Stimulated activated memory B cell treated with anti-CD40 and anti-IgM and Interleukin-4, amounts not matched to agents 10 μg/mL and 1 μg/mL and 100 μg/mL, for 72 hours (primary cell): Measurements from ENCODE around the gene SAFB.
A peak's percentile ranks its signal among the peaks of the same experiment; 100 is the strongest.

Experiments used
- ATAC-seq: fragments of 150-1000 bp; cut with Tn5 transposase; 2 replicates; pipeline ENCODE4 v1.10.0; 2021
- H3K27ac Mint-ChIP-seq: one replicate; pipeline ENCODE4 v1.8.0; 2022; ENCODE audit warnings: mild to moderate bottlenecking, mixed read lengths
- H3K27me3 Mint-ChIP-seq: one replicate; pipeline ENCODE4 v1.8.0; 2022; ENCODE audit warnings: mixed read lengths
- H3K36me3 Mint-ChIP-seq: one replicate; pipeline ENCODE4 v1.8.0; 2022; ENCODE audit warnings: mixed read lengths
- H3K4me1 Mint-ChIP-seq: one replicate; pipeline ENCODE4 v1.8.0; 2022; ENCODE audit warnings: mixed read lengths
- H3K4me3 Mint-ChIP-seq: one replicate; pipeline ENCODE4 v1.8.0; 2022; ENCODE audit warnings: mild to moderate bottlenecking, moderate library complexity, mixed read lengths
- H3K9me3 Mint-ChIP-seq: one replicate; pipeline ENCODE4 v1.8.0; 2022; ENCODE audit warnings: mixed read lengths

Gene SAFB

GRCh38 chr19:5612891-5613865 lies 9.7 kb upstream of the SAFB start:
- Mint-ChIP-seq H3K4me3 (no peak overlapping the region), H3K27me3 (no peaks in the 10 kb centered on the region), H3K9me3 (no peaks in the 10 kb centered on the region), H3K27ac (no peak overlapping the region), H3K36me3 (peaks cover 81% of the 10 kb centered on the region), H3K4me1 (peaks cover 12% of the 10 kb centered on the region)
- ATAC-seq = no peak

GRCh38 chr19:5615756-5616327 lies 7.0 kb upstream of the SAFB start:
- Mint-ChIP-seq H3K9me3 (no peaks in the 10 kb centered on the region), H3K27ac (no peak overlapping the region), H3K4me1 (peaks cover 25% of the 10 kb centered on the region), H3K27me3 (no peaks in the 10 kb centered on the region), H3K4me3 (no peak overlapping the region), H3K36me3 (peaks cover 68% of the 10 kb centered on the region)
- no peak for ATAC-seq

DNA sequence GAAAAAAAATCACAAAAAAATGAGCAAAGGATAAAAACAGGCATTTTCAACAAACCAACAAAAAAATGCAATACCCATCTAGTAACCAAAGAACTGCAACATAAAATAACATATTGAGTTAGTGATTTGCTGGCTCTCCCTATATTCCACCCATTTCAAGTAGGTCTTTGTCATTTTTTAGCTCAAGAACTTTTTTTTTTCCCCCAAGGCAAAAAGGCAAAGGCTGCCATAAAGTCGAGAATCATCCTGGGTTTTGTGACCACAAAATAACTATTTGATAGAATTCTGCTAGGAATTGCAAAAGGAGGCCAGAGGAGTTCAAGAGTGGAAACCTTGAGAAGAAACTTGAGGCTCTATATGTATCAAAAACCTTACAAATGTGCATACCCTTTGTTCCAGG lies 5.8 kb upstream of the SAFB start:
- no peaks in the 10 kb centered on the region for H3K9me3 Mint-ChIP-seq
- H3K4me1 Mint-ChIP-seq = peaks cover 35% of the 10 kb centered on the region
- no peak overlapping the region for H3K27ac Mint-ChIP-seq
- no peak overlapping the region for H3K4me3 Mint-ChIP-seq
- H3K27me3 Mint-ChIP-seq = no peaks in the 10 kb centered on the region
- ATAC-seq = no peak
- peaks cover 67% of the 10 kb centered on the region for H3K36me3 Mint-ChIP-seq

DNA sequence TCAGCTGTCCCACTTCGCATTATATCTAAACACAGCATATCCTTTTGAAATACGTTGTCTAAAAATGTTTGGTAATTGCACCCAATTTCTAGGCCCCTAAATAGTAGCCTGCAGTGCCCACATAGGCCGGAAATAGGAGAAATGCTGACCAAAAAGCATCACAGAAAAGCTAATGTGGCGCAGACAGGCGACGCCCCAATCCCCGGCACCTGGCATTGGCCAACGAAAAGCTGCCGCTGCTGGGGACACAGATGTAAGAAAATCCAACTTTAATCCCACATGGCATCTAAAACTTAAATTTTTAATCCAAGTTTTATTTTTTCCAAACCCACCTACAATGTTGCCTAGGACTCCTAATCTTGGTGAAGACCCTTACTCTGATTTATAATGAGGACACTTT lies 4.3 kb upstream of the SAFB start:
- peaks cover 28% of the 10 kb centered on the region for H3K4me1 Mint-ChIP-seq
- no peaks in the 10 kb centered on the region for H3K27me3 Mint-ChIP-seq
- H3K27ac Mint-ChIP-seq = no peak overlapping the region
- no peaks in the 10 kb centered on the region for H3K9me3 Mint-ChIP-seq
- peaks cover 60% of the 10 kb centered on the region for H3K36me3 Mint-ChIP-seq
- no peak for ATAC-seq
- H3K4me3 Mint-ChIP-seq = no peak overlapping the region

DNA sequence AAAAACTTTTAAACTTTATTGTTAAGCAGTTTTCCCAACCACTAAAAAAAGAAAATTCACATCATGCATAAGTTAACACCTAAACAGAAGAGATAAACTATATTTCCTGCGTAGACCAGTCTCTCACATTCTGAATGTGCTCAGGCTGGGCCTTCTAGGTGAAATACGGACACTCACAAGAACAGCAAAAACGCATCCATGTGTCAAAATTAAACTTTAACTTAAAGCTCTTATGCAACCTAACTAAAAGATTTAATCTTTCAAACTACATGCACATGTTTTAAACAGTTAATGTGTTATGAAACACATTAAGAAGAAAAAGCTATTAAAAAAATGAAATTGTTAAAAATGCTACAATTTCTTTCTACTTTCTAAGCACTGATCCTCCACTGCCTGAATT lies 2.9 kb upstream of the SAFB start:
- ATAC-seq = no peak
- Mint-ChIP-seq H3K27ac (no peak overlapping the region), H3K27me3 (no peaks in the 10 kb centered on the region), H3K9me3 (no peaks in the 10 kb centered on the region), H3K4me3 (no peak overlapping the region), H3K4me1 (peaks cover 37% of the 10 kb centered on the region), H3K36me3 (peaks cover 47% of the 10 kb centered on the region)

- H3K27me3 Mint-ChIP-seq = no peaks in the 10 kb centered on the region
- H3K4me3 Mint-ChIP-seq = peak overlapping the region; percentile 100
- H3K27ac Mint-ChIP-seq = peak overlapping the region; percentile 100
- H3K4me1 Mint-ChIP-seq = peaks cover 52% of the 10 kb centered on the region
- H3K36me3 Mint-ChIP-seq = peaks cover 48% of the 10 kb centered on the region
- no peaks in the 10 kb centered on the region for H3K9me3 Mint-ChIP-seq
- no peak for ATAC-seq
Measured at GRCh38 chr19:5621311-5621944, 1.5 kb upstream of the SAFB start.

- H3K9me3 Mint-ChIP-seq = no peaks in the 10 kb centered on the region
- H3K27ac Mint-ChIP-seq = peak overlapping the region; percentile 100
- H3K4me1 Mint-ChIP-seq = peaks cover 56% of the 10 kb centered on the region
- no peaks in the 10 kb centered on the region for H3K27me3 Mint-ChIP-seq
- peaks cover 46% of the 10 kb centered on the region for H3K36me3 Mint-ChIP-seq
- H3K4me3 Mint-ChIP-seq = peak overlapping the region; percentile 100
- ATAC-seq = no peak
Measured at GRCh38 chr19:5621945-5622464, 878 bp upstream of the SAFB start.

DNA sequence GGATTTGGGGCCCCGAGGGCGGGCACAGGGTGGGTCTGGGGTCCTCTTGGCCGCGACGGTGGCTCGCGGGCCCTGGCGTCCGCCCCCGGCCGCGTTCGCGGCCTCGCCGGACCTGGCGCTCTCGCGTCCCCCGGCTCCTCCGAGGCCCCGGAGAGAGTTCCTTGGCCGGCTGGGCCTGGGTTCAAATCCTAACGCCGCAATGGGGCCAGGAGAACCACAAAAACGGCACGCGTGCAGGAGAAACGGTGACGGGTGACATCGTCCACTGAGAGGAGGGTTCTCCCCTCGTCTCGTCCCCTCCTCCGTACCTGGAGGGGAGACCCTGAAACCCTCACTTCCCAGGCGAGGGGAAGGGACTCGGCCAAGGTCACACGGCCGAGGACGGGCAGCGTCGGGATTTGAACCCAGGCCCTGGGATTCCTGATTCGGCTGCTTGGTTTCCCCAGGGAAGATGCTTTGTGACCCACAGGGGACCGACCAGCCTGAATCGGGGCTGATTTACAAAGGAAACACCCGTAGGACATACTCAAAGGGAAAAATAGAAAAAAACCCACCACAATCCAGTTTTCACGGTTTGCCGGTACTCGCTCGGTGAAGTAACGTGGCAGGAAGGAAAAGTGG lies 624 bp downstream of the SAFB start:
- Mint-ChIP-seq H3K27ac (peak overlapping the region; percentile 100), H3K27me3 (no peaks in the 10 kb centered on the region), H3K4me3 (peak overlapping the region; percentile 100), H3K36me3 (peaks cover 49% of the 10 kb centered on the region), H3K9me3 (no peaks in the 10 kb centered on the region), H3K4me1 (peaks cover 70% of the 10 kb centered on the region)
- ATAC-seq = peak; percentile 10

GRCh38 chr19:5624018-5624663 lies 1.3 kb downstream of the SAFB start:
- no peak for ATAC-seq
- H3K27ac Mint-ChIP-seq = peak overlapping the region; percentile 100
- H3K9me3 Mint-ChIP-seq = no peaks in the 10 kb centered on the region
- peaks cover 55% of the 10 kb centered on the region for H3K36me3 Mint-ChIP-seq
- H3K4me3 Mint-ChIP-seq = peak overlapping the region; percentile 100
- H3K27me3 Mint-ChIP-seq = no peaks in the 10 kb centered on the region
- H3K4me1 Mint-ChIP-seq = peaks cover 72% of the 10 kb centered on the region

DNA sequence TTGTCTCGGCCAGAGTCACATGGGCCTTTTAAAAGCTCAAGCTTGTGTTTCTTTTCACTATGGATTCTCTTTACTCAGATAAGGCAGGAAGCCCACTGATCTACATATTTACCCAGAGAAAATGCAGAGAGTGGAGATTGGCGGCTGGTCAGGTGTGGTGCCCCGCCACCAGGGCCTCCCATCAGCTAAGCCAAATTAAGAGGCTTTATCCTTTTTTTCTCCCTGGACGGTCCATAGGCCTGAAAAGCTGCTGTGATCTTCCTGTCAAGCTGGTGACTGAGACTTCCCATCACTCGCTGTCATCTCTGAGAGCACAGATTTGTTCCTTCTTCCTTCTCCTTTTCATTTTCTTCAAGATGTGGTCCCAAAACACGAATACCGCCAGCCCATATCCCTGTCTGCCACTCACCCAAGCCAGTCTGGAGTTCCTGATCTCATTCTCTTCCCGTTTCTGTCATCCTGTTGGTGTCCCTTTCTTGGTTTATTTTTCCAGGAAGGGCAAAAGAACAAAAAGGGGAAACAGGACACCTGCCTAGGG lies 1.9 kb downstream of the SAFB start:
- no peaks in the 10 kb centered on the region for H3K9me3 Mint-ChIP-seq
- ATAC-seq = no peak

DNA sequence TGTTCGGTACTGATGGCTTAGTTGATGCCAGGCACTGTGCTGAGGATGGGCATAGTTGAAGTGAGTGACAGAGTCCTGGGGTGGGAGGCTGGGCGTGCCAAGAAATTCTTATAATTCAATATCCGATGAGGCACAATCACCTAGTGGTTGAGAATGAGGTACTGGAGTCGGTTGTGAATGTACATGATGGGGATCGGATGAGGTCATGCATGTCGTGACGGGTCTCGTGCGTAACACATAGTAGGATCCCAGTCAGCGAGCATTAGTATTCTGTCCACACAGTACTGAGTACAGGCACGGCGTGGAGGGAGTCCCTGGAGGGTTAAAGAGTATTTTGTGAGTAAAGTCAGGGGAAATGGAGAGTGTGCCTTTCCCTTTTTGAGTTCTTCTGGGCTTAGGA lies 2.8 kb downstream of the SAFB start:
- Mint-ChIP-seq H3K4me3 (peak overlapping the region; percentile 100), H3K9me3 (no peaks in the 10 kb centered on the region), H3K36me3 (peaks cover 52% of the 10 kb centered on the region), H3K27ac (peak overlapping the region; percentile 100), H3K4me1 (peaks cover 63% of the 10 kb centered on the region), H3K27me3 (no peaks in the 10 kb centered on the region)
- ATAC-seq = no peak

More for the DNA sequence above, 1.9 kb downstream of the SAFB start:
- Mint-ChIP-seq H3K4me1 (peaks cover 71% of the 10 kb centered on the region), H3K36me3 (peaks cover 57% of the 10 kb centered on the region), H3K27ac (peak overlapping the region; percentile 100), H3K27me3 (no peaks in the 10 kb centered on the region), H3K4me3 (peak overlapping the region; percentile 100)

- peak overlapping the region; percentile 76 for H3K27ac Mint-ChIP-seq
- H3K27me3 Mint-ChIP-seq = no peaks in the 10 kb centered on the region
Measured at GRCh38 chr19:5627395-5627904, 4.6 kb downstream of the SAFB start.

GRCh38 chr19:5628461-5628860 lies 5.6 kb downstream of the SAFB start:
- H3K4me3 Mint-ChIP-seq = peak overlapping the region; percentile 52
- peaks cover 52% of the 10 kb centered on the region for H3K36me3 Mint-ChIP-seq
- H3K9me3 Mint-ChIP-seq = no peaks in the 10 kb centered on the region
- peaks cover 76% of the 10 kb centered on the region for H3K4me1 Mint-ChIP-seq
- no peak for ATAC-seq
- peak overlapping the region; percentile 80 for H3K27ac Mint-ChIP-seq
- H3K27me3 Mint-ChIP-seq = no peaks in the 10 kb centered on the region

More at GRCh38 chr19:5627395-5627904, 4.6 kb downstream of the SAFB start:
- Mint-ChIP-seq H3K4me3 (peak overlapping the region; percentile 22), H3K36me3 (peaks cover 58% of the 10 kb centered on the region), H3K9me3 (no peaks in the 10 kb centered on the region), H3K4me1 (peaks cover 68% of the 10 kb centered on the region)
- ATAC-seq = no peak

GRCh38 chr19:5628919-5629481 lies 6.1 kb downstream of the SAFB start:
- H3K9me3 Mint-ChIP-seq = no peaks in the 10 kb centered on the region
- H3K4me1 Mint-ChIP-seq = peaks cover 76% of the 10 kb centered on the region
- peaks cover 52% of the 10 kb centered on the region for H3K36me3 Mint-ChIP-seq
- H3K27me3 Mint-ChIP-seq = no peaks in the 10 kb centered on the region
- peak overlapping the region; percentile 80 for H3K27ac Mint-ChIP-seq
- ATAC-seq = peak; percentile 94
- H3K4me3 Mint-ChIP-seq = peak overlapping the region; percentile 52
